ENCODE data around the gene BSG.
A peak's percentile ranks its signal among the peaks of the same experiment; 100 is the strongest.

The BSG gene

DNA sequence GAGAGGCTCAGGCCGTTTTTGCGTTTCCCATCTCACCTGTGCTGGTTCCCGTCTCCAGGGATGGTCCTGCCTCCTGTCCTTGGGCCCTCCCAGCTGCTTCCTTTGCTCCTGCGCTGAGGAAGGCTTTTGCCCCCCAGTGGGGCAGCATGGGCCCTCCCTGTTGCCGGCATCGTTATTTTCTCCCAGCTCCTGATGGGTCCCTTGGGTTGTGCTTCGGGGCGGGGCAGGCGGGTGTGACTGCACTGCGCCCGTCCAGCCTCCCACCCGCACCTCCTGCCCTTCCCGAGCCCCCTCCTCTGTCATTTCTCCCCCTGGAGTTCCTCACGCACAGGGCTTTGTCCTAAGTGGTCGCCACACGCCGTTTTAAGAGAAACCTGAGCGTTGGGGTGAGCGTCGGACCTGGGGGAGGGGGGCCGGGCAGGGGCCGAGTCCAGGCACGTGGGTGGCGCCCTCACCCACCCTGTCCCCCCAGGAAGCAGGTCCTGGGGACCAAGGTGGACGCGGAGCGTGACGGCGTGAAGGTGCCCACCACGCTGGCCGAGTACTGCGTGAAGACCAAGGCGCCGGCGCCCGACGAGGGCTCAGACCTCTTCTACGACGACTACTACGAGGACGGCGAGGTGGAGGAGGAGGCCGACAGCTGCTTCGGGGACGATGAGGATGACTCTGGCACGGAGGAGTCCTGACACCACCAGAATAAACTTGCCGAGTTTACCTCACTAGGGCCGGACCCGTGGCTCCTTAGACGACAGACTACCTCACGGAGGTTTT is 31.3 kb upstream of the BSG start:
- DNase-seq, result no peak

GRCh38 chr19:541699-542098 is 30.7 kb upstream of the BSG start:
- no peak for DNase-seq

- DNase-seq, result no peak
Measured at GRCh38 chr19:542173-542866, 30.1 kb upstream of the BSG start.

GRCh38 chr19:543910-544608 is 28.3 kb upstream of the BSG start, which contains the start of gene GZMM:
GZMM (plus strand) TSS chr19:544053; CDS start chr19:544072, 19 bp downstream.
- no peak for DNase-seq

GRCh38 chr19:547117-547516 is 25.3 kb upstream of the BSG start:
- DNase-seq, result no peak

DNA sequence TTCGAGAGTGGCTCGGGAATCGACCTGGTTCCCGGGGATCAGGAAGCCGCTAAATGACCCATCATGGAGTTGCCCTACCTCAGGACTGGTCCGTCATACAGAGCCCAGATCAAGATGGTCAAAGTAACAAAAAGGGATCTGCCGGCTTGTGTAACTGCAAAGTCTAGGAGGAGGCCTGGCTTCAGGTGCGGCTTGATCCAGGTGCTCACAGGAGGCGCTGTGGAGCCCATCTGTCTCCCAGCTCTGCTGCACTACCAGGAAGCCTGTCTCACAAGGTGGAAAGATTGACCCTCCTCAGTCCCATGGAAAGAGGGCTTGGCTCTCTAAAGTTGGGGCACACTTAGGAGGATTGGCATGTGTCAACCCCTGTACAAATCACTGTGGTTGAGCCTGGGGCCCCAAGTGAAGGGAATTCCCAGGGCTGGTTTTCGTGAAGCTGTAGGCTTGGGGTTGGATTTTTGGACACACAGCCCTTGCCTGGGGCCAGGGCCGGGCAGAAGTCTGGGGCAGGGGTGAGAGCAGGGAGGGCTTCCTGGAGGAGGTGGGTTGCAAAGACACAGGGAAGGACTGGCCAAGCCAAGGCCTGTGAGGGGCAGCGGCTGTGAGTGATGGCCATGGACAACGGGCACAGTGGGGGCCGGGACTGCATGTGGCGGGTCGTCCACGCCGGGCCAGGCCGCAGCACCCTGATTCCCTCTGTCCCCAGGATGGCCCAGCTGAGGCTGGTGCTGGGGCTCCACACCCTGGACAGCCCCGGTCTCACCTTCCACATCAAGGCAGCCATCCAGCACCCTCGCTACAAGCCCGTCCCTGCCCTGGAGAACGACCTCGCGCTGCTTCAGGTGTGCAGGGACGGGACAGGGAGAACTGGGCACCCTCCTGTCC is 24.3 kb upstream of the BSG start:
- DNase-seq, result no peak

- DNase-seq, result no peak
Measured at GRCh38 chr19:548886-549830, 23.2 kb upstream of the BSG start.

GRCh38 chr19:554817-555216 is 17.6 kb upstream of the BSG start:
- DNase-seq, result no peak

DNA sequence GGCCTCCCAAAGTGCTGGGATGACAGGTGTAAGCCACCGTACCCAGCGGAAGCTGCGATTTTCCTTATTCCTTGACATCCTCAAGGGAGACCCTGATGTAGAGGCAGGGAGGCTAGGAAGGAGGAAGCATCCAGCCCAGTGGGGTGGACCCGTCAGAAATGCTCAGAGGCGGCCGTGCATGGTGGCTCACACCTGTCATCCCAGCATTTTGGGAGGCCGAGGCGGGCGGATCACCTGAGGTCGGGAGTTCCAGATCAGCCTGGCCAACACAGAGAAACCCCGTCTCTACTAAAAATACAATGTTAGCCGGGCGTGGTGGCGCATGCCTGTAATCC is 17.0 kb upstream of the BSG start:
- no peak for DNase-seq

GRCh38 chr19:556611-557382 is 15.6 kb upstream of the BSG start:
- DNase-seq, result no peak

- no peak for DNase-seq
Measured at GRCh38 chr19:558770-559439, 13.5 kb upstream of the BSG start.

- DNase-seq, result no peak
Measured at GRCh38 chr19:560121-560520, 12.3 kb upstream of the BSG start.

GRCh38 chr19:566403-566802 is 6.0 kb upstream of the BSG start:
- DNase-seq, result no peak

DNA sequence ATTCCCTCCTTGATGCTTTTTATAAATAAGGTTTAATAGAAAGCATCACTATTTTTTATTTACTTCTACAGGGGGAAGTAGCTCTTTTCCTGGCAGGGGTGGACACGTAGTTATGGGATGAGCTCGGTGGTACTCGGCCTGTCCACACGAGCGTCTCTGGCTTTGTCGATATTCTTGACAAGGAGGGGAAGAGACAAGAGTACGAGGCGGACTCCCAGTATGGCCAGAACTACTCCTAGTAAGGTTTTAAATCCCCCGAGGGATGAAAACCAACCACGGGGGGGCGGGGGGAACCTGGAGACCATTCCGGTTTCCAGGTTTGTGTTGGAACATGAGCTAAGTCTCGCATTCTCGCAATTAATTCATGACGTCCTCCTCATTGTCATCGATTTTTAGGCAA is 5.6 kb upstream of the BSG start:
- DNase-seq, result no peak

DNA sequence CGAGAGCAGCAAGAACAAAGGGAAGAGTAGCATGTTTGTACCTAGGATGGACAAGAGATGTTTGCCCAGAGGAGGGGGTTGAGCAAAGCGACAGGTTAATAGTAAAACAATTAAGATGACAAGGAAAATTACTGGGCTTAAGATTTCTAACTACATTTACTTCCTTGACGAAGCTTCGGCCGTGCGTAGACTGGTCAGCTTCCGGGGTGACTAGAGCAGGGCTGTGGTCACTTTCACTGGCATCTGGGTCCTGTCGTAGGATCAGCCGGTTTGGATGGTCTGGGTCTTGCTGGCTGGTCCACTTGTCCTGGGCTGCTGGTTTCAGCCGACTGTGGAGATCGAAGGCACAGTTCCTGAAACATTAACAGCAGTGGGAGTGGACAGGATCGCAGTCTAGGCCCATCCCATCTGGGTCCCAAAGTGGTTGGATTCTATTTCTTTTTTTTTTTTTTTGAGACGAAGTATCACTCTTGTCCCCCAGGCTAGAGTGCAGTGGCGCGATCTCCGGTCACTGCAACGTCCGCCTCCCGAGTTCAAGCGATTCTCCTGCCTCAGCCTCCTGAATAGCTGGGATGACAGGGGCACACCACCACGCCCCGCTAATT is 5.0 kb upstream of the BSG start:
- no peak for DNase-seq

GRCh38 chr19:570251-570686 is 2.1 kb upstream of the BSG start:
- no peak for DNase-seq

DNA sequence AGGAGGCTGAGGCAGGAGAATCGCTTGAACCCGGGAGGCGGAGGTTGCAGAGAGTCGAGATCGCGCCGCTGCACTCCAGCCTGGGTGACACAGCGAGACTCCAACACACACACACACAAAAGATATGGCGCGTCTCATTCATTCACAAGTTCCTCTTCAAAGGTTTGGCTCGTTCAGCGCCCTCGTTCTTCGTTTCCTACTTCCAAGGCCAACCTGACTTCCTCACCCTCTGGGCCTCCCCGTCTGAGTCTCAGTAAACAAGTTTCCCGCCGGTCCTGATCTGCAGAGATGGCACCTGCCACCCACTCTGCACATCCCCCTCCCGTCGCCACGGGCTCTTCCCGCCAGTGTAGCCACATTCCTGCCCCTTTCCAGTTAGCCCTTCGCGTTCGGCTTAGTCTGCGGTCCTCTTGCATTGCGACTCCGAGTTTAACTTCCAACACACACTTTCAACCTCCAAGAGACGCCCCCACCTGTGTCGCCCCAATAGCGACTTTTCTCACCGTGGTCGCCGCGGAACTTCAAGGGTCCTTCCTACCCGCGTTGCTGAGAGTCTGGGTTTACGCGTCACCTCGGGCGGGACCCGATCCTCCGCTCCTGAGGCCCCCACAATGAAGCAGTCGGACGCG is 1.3 kb upstream of the BSG start:
- peak; percentile 82 for DNase-seq

- DNase-seq, result peak; percentile 52
Measured at GRCh38 chr19:571566-571974, 826 bp upstream of the BSG start.

GRCh38 chr19:572743-573518 is 535 bp downstream of the BSG start:
- DNase-seq, result peak; percentile 35

Data from NCI-H345 (cell line).